Astrocyte (in vitro differentiated cells and primary cell): Measurements from ENCODE around the gene RPS3A. TPM values are rescaled to one million over a fixed set of nuclear protein-coding genes. Genes with fewer than 3 reads are reported as not detected.
"Not testable (repeated sequence)": the region's sequence is repeated elsewhere in the genome, so short reads cannot be mapped to it uniquely, and the experiment has no call there.

ENCODE experiments used
- DNase-seq: peaks from one replicate; pipeline ENCODE4 v3.0.0-alpha.2; 2010; ENCODE audit warnings: low read depth
- FAIRE-seq: peaks from 2 replicates; lab custom pipeline; 2011; peaks lifted over from hg19 to GRCh38; lab: Jason Lieb, UNC
- H2AFZ ChIP-seq: 2 replicates; pipeline ENCODE4 v1.6.0; 2012; ENCODE audit warnings: low read depth, low read length, inconsistent platforms
- H3K27ac ChIP-seq: 2 replicates; pipeline ENCODE4 v1.5.1; 2011; ENCODE audit warnings: low read depth, low read length, inconsistent platforms
- H3K27me3 ChIP-seq: 2 replicates; pipeline ENCODE4 v1.6.0; 2011; ENCODE audit warnings: low read length, inconsistent platforms; ENCODE audit not compliant: insufficient read depth
- H3K36me3 ChIP-seq: 2 replicates; pipeline ENCODE4 v1.5.1; 2011; ENCODE audit warnings: low read length, inconsistent platforms; ENCODE audit not compliant: insufficient read depth
- H3K4me1 ChIP-seq: 2 replicates; pipeline ENCODE4 v1.5.1; 2011; ENCODE audit warnings: low read length, inconsistent platforms; ENCODE audit not compliant: insufficient read depth
- H3K4me2 ChIP-seq: 2 replicates; pipeline ENCODE4 v1.6.0; 2012; ENCODE audit warnings: low read length, inconsistent platforms
- H3K4me3 ChIP-seq: 2 replicates; pipeline ENCODE4 v1.5.1; 2011; ENCODE audit warnings: low read depth, mild to moderate bottlenecking, low read length, inconsistent platforms; ENCODE audit not compliant: insufficient read depth
- H3K79me2 ChIP-seq: 2 replicates; pipeline ENCODE4 v1.6.0; 2012; ENCODE audit warnings: mild to moderate bottlenecking, low read length, inconsistent platforms; ENCODE audit not compliant: insufficient read depth
- H3K9ac ChIP-seq: 2 replicates; pipeline ENCODE4 v1.6.0; 2012; ENCODE audit warnings: mild to moderate bottlenecking, low read length, inconsistent platforms
- H3K9me3 ChIP-seq: 2 replicates; pipeline ENCODE4 v1.5.1; 2012; ENCODE audit warnings: low read depth, mild to moderate bottlenecking, low read length, inconsistent platforms; ENCODE audit not compliant: insufficient read depth
- H4K20me1 ChIP-seq: 2 replicates; pipeline ENCODE4 v1.6.0; 2012; ENCODE audit warnings: low read length, inconsistent platforms; ENCODE audit not compliant: insufficient read depth
- H3K27ac Mint-ChIP-seq: one replicate; pipeline ENCODE4 v1.8.0; 2021; ENCODE audit warnings: mild to moderate bottlenecking, mixed read lengths; ENCODE audit not compliant: unreplicated experiment
- H3K27me3 Mint-ChIP-seq: one replicate; pipeline ENCODE4 v1.8.0; 2021; ENCODE audit warnings: low read depth, mixed read lengths; ENCODE audit not compliant: unreplicated experiment
- H3K36me3 Mint-ChIP-seq: one replicate; pipeline ENCODE4 v1.8.0; 2021; ENCODE audit warnings: low read depth, mixed read lengths; ENCODE audit not compliant: unreplicated experiment
- H3K4me1 Mint-ChIP-seq: one replicate; pipeline ENCODE4 v1.8.0; 2021; ENCODE audit warnings: low read depth, mixed read lengths; ENCODE audit not compliant: unreplicated experiment
- H3K4me3 Mint-ChIP-seq: one replicate; pipeline ENCODE4 v1.8.0; 2021; ENCODE audit warnings: mild to moderate bottlenecking, moderate library complexity, mixed read lengths; ENCODE audit not compliant: unreplicated experiment
- H3K9me3 Mint-ChIP-seq: one replicate; pipeline ENCODE4 v1.8.0; 2021; ENCODE audit warnings: mild to moderate bottlenecking, mixed read lengths; ENCODE audit not compliant: unreplicated experiment
- CTCF ChIP-seq: IDR thresholded peaks from 2 replicates; pipeline ENCODE4 v1.5.1; 2011; ENCODE audit warnings: low read depth, mild to moderate bottlenecking, inconsistent platforms, low read length, moderate library complexity; ENCODE audit not compliant: insufficient read depth
- EZH2 ChIP-seq: IDR thresholded peaks from 2 replicates; pipeline ENCODE4 v1.6.1; 2012; ENCODE audit warnings: mild to moderate bottlenecking, low read length, inconsistent platforms; ENCODE audit not compliant: insufficient read depth
- total RNA-seq: library from RNA; stranded (reverse); gene quantifications from 2 replicates; pipeline ENCODE4 v1.2.1, GENCODE V29; 2021

Gene RPS3A
- total RNA-seq, 1 donor from 2014 or later = 1,351 TPM

- no peak for DNase-seq
- H3K4me1 Mint-ChIP-seq = no peaks in the 10 kb centered on the region
- TF ChIP-seq EZH2 = no peak
- TF ChIP-seq CTCF = no peak
- no peaks in the 10 kb centered on the region for H3K9me3 ChIP-seq
- peaks cover 19% of the 10 kb centered on the region for H3K36me3 Mint-ChIP-seq
- no peaks in the 10 kb centered on the region for H3K27me3 ChIP-seq
- no peaks in the 10 kb centered on the region for H3K4me1 ChIP-seq
- H2AFZ ChIP-seq = no peak overlapping the region
- H3K9ac ChIP-seq = no peak overlapping the region
- no peak overlapping the region for H3K27ac Mint-ChIP-seq
- H3K4me3 Mint-ChIP-seq = no peak overlapping the region
- H3K27me3 Mint-ChIP-seq = no peaks in the 10 kb centered on the region
- H3K27ac ChIP-seq = no peak overlapping the region
- H3K9me3 Mint-ChIP-seq = no peaks in the 10 kb centered on the region
- H3K4me3 ChIP-seq = no peak overlapping the region
- H3K79me2 ChIP-seq = no peaks in the 10 kb centered on the region
- H3K4me2 ChIP-seq = no peak overlapping the region
- H3K36me3 ChIP-seq = peaks cover 36% of the 10 kb centered on the region
- FAIRE-seq = no peak
- H4K20me1 ChIP-seq = no peaks in the 10 kb centered on the region
Observed at GRCh38 chr4:151129796-151130195, 30.4 kb downstream of the RPS3A start.

- Mint-ChIP-seq H3K4me1 (no peaks in the 10 kb centered on the region), H3K9me3 (no peaks in the 10 kb centered on the region), H3K27me3 (no peaks in the 10 kb centered on the region), H3K36me3 (peaks cover 11% of the 10 kb centered on the region), H3K4me3 (no peak overlapping the region), H3K27ac (no peak overlapping the region)
- FAIRE-seq = no peak
- peaks cover 44% of the 10 kb centered on the region for H3K36me3 ChIP-seq
- H3K4me2 ChIP-seq = no peak overlapping the region
- no peaks in the 10 kb centered on the region for H4K20me1 ChIP-seq
- no peak overlapping the region for H3K9ac ChIP-seq
- TF ChIP-seq EZH2 (no peak), CTCF (no peak)
- H3K4me1 ChIP-seq = no peaks in the 10 kb centered on the region
- H3K9me3 ChIP-seq = no peaks in the 10 kb centered on the region
- no peaks in the 10 kb centered on the region for H3K27me3 ChIP-seq
- no peak overlapping the region for H2AFZ ChIP-seq
- no peaks in the 10 kb centered on the region for H3K79me2 ChIP-seq
- no peak overlapping the region for H3K4me3 ChIP-seq
- no peak overlapping the region for H3K27ac ChIP-seq
- DNase-seq = no peak
Observed at GRCh38 chr4:151133311-151133710, 33.9 kb downstream of the RPS3A start.

GRCh38 chr4:151136048-151136447, 36.6 kb downstream of the RPS3A start:
- DNase-seq, FAIRE-seq, H3K4me1 ChIP-seq, H4K20me1 ChIP-seq, H3K27me3 Mint-ChIP-seq, H3K4me3 Mint-ChIP-seq, H3K9me3 ChIP-seq, H3K4me3 ChIP-seq, H3K36me3 Mint-ChIP-seq, H2AFZ ChIP-seq, H3K79me2 ChIP-seq, H3K27ac Mint-ChIP-seq, H3K4me2 ChIP-seq, H3K9me3 Mint-ChIP-seq, H3K4me1 Mint-ChIP-seq, H3K9ac ChIP-seq, H3K27me3 ChIP-seq, H3K27ac ChIP-seq: not testable (repeated sequence)
- peaks cover 37% of the 10 kb centered on the region for H3K36me3 ChIP-seq
